Right forelimb (tissue), 1 donor: ENCODE results near the gene RARS2.
A peak's percentile ranks its signal among the peaks of the same experiment; 100 is the strongest.
"Not testable (repeated sequence)": the region's sequence is repeated elsewhere in the genome, so short reads cannot be mapped to it uniquely, and the experiment has no call there.

Experiments
- DNase-seq: peaks from one replicate; pipeline ENCODE4 v3.0.0-alpha.2; 2018

Gene RARS2

DNA sequence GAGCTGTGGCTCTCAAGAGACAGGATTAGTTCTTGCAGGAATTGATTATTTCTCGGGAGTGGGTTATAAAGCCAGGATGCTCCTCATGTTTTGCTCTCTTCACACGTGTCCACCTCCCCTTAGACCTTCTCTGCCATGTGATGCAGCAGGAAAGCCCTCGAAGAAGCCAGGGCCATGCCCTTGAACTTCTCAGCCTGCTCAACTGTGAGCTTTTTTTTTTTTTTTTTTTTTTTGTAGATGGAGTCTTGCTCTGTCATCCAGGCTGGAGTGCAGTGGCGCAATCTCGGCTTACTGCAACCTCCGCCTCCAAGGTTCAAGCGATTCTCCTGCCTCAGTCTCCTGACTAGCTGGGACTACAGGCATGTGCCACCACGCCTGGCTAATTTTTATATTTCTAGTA lies 100.5 kb downstream of the RARS2 start:
- DNase-seq = not testable (repeated sequence)

DNA sequence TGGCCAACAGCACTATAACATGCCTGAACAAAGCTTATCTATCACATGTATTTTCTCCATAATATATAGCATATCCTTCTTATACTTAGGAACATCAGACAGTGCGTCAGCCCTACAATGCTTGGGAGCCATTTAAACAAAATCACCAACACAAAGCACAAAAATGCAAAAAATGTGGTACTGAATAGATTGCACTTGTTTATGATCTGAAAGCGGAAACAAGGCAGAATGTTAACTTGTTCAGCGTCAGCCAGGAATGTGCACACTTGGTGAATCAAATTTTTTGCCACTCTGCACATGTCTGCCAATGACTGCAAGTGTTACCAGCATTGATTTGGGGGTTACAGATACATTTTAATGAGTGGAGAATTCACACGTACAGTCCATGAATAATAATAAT lies 102.2 kb downstream of the RARS2 start:
- no peak for DNase-seq

DNA sequence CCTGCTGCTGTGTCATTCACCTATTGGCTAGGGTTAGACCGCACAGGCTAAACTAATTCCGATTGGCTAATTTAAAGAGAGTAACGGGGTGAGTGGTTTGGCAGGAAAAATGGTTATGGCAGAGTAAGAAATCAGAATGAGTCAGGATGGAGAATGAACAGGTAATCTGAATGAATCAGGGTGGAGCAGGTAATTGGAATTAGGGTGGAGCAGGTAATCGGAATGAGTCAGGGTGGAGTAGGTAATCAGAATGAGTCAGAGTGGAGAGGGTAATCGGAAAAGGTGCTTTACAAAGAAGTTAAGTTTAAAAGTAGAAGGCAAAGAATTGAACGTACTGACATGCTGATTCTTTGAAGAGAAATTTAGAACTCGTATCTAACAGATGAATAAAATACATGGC lies 105.3 kb downstream of the RARS2 start:
- no peak for DNase-seq

DNA sequence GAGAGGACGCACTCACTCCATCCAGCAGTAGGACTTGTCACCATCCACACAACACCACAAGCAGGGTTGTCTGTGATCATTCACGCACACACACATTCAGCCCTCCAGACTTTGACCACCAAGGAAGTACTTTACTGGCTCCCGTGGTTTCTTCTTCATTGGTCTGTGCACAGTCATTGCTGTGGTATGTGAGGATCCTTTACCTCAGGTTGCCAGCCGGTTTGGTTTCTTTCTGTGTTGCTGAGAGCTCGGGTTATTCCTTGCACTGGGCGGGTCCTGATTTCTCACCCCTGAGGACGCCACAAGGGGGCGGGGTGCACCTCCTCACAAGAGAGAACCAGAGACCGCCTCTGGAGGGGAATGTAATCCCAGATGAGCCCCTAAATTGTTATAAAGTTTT lies 105.9 kb downstream of the RARS2 start:
- no peak for DNase-seq

DNA sequence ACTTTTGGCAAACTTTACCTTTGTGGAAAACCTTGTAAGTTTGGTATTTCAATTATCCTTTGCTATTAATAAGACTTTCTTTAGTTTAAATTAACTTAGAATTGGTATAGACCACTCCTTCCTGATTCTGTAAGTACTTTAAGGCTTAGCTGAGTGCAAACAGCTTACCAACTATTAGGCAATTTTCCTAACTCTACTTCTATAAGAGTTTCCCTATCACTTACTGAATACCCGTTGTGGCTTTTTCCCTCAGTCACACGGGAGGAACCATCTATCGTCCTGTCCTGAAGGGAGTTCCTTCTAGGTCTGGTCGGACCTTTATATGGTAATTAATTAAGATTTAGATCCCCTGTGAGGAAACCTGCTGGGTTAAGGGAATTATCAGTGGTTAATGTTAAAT lies 107.4 kb downstream of the RARS2 start:
- DNase-seq = no peak

DNA sequence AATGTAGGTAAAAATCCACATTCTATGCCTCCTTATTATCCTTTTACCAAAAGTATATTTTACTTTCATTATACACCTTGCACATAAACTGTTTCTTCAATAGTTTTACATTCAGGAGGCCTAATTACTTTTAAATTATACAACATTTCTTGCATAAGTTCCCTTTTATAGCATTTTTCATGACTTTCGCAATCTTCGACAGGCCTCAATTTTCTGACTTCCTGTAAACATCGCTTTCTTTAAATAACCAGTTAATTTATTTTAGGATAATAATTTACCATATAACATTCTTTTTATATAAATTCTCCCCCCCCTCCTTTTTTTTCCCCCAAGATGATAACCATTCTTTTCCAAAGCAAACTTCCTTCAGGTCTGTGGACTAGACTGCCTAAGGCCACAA lies 107.9 kb downstream of the RARS2 start:
- DNase-seq = no peak

DNA sequence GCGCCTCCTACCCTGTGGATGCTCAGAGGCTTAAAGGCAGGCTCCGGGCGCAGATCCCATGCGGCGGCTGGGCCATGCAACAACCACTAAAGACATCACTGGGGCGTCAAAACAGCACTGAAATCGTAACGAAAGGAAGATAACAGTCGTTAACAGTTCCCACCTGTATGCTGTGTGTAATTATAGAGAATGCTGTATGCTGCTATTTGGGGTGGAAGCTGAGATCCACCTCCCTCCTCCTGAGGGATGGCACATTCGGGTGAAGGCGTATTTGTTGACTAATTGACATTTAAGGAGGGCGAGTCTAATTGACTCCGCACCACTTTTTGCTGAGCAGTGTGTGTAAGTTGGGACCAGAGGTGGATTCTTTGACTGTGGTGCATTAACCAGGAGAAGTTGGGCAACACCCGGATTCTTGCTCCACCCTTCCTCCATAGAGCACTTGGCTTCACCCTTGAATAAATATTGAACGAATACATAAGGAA lies 116.3 kb downstream of the RARS2 start:
- DNase-seq = peak; percentile 45

DNA sequence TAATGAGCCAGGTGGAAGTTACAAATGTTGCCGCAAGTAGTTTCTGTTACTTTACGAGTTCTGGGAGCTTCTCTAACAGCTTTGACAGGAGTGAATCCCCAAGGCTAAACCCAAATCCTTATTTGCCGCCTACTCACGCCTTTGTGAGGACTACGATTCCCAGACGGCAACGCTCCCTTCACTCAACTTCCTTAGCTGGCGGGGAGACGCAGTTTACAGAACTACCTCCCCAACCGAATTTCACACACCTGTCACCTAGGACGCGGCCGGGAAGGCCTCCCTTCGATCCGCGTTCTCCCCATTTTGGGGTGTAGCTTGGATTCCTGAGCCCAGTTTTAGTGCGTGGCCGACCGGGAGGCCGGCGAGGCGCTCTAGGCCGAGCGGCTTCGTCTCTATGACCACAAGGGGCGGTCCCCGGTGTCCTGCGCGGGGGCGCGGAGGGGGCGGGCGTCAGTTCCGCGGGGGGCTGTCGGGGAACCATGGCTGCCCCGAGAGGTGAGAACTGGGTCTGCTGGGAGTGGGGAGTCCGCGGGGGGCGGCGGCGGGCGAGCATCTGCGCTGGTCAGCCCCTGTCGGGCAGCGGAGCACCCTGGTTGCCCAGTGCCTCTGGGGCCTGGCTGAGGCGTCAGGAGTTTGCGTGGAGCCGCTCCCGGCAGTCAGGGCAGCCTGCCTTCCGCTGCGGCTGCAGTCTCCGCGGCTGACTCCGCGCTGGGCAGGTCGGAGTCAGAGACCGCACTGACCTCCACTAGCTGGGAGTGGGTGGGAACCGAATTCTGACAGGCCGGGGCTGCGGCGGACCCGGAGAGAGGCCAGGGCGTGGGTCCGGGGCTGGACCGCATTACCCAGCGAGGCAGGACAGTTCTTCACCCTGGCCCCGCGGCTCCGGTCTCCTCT lies 117.0 kb downstream of the RARS2 start, which contains the start of gene SLC35A1:
Gene SLC35A1 (plus strand): TSS at position 450 of the 894 bp plus-strand sequence. CDS start 30 bp downstream, at position 480.
- DNase-seq = peak; percentile 95

DNA sequence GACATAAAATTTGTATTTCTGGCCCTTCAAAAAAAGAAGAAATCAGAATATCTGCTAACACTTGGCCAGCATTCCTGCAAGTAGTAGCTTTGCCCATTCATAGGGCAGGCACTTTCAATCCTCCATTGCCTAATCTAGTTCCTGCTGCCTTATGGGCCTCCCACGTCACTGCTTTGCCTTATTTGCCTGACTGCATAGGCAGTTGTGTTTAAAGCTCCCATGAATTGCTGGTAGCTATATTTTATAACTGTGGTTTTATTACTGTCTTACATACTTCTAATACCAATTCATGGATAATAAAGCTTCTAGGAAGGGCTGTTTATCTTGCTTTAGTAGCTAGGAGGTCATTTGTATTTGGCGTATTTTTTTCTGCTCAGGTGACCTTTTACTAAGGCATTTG lies 124.7 kb downstream of the RARS2 start:
- no peak for DNase-seq
